Stimulated activated CD4-positive, alpha-beta T cell treated with anti-CD3 and anti-CD28 coated beads, Interleukin-12 subunit alpha, Interleukin-12 subunit beta, amount 100 ng/mL, for 4 hours (primary cell): Measurements from ENCODE around the gene DPF1.

Experiments used
- DNase-seq: peaks from one replicate; pipeline ENCODE4 v3.0.0-alpha.2; 2020

DPF1 gene

GRCh38 chr19:38218204-38218603, 5.8 kb downstream of the DPF1 start:
- no peak for DNase-seq

DNA sequence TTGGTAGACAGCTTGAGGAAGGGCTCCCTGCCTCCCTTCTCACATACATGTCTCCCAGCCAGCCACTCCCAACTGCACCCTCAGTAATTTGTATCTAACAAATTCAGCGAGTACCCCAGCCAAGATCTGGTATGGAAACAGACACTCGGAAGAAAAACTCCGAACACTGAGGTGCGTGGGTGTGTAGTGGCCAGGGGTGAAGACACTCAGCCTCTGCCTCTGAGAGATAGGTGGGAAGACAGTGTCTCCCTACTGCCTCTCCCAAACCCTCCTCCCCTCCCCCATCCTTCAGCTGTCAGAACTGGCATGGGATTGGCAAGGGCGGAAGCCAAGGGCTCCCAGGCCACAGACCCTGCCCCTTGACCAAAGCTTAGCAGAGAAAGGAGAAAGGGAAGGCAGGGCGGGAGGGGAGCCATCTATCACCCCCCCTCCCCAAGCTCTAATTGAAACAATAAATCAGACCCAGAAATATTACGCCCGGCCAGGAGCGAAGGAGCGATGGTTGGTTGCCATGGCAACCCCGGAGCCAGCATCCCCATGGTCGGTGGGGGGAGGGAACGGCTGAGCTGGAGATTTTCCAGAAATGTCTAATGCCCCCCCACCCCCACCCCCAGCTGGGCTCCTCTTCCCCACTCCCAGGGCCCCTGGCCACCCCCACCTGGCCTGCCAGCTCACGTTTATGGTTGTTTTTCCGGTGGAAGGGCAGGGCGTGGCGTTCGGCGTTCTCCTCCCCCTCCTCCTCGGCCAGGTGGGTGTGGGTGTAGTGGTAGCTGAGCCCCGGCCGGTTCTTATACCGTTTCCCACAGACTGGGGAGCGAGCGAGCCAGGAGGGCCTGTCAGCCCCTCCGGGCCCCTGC, 7.0 kb downstream of the DPF1 start:
- no peak for DNase-seq

DNA sequence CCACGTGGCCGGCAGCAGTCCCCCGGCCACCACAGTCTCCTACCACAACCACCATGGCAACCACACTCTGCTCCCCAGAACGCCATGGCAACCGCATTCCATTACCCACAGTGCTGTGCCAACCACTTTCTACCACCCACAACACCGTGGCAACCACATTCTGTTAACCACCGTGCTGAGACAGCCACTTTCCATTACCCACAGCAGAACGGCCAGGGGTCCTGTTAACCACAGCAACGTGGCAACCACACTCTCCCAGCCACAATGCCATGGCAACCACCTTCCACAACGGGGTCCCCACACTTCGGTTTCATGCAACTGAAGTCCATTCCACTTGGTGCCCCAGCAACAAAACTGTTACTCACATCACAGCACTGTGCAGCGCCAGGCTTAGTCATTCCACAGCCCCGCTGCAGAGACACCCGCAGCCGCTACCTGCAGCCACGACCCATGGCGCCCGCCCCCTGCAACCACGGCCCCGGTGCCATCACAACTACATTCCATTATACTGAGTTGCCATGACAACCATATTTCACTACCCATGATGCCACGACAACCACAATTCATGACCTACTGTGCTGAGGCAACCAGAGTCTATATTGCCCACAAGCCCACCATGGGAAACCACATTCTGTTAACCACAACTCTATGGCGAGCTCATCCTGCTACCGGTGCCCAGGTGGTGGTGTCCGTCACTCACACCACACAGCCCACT, 10.0 kb downstream of the DPF1 start:
- DNase-seq = peak; percentile 33

GRCh38 chr19:38213469-38213868, 10.6 kb downstream of the DPF1 start:
- DNase-seq = no peak

- DNase-seq = no peak
These were observed 12.3 kb downstream of the DPF1 start for GRCh38 chr19:38211766-38212165.

GRCh38 chr19:38211151-38211591, 12.9 kb downstream of the DPF1 start:
- no peak for DNase-seq

- no peak for DNase-seq
These were observed 13.5 kb downstream of the DPF1 start for GRCh38 chr19:38210458-38210987.

- DNase-seq = no peak
These were observed 14.2 kb downstream of the DPF1 start for GRCh38 chr19:38209671-38210457.

DNA sequence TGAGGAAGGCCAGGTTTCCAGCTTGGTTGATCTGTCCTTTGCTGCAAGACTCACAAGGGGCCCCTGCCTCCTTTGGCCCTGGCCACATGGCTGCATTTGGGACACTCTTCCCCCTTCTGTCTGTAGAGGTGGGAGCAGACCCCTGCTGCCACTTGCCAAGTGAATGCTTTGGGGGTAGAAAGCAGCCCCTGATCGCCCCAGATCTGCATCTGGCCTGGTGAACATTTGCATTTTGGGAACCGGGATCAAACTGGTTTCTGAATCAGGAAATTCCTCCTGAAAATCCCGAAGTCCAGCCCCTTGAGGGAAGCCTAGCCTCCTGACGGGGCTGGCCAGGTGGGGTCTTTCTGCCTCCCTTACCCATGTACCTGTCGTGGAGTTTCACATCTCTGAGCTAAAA, 14.9 kb downstream of the DPF1 start:
- no peak for DNase-seq

- DNase-seq = no peak
These were observed 15.5 kb downstream of the DPF1 start for GRCh38 chr19:38208571-38208970.

GRCh38 chr19:38207543-38207942, 16.5 kb downstream of the DPF1 start:
- no peak for DNase-seq

- DNase-seq = no peak
These were observed 17.1 kb downstream of the DPF1 start for GRCh38 chr19:38206928-38207327.

- DNase-seq = no peak
These were observed 17.8 kb downstream of the DPF1 start for GRCh38 chr19:38206006-38206745.

DNA sequence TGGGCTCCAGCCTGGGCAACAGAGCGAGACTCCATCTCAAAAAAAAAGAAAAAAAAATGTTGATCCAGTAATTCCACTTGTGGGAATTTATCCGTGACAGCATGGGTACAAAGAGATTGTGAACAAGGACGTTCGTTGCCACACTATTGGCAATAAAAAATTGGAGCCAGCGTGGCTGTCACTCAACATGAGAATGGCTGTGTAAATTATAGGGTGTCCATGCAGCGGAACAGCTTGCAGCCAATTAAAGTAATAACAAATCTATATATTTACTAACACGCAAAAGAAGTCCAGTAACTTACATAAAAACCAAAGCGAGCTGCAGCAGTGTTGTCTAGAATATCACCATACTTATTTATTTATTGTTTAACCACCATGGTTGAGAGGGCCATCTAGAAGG, 19.3 kb downstream of the DPF1 start:
- DNase-seq = no peak

DNA sequence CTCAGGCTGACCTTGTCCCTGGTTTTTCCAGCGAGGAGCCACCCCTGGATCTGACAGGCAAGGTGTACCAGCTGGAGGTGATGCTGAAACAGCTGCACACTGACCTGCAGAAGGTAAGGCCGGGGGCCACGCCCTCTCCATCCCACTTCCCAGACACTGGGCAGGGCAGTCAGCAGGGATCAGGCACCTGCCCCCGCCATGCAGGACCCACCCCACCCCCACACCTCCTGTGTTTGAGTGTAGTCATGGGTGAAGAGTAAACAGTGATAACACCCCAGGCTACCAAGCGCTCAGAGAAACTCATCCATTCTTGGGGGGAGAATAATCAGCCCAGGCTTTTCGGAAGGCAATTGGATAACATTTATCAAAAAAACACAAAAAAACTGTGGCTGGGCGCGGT, 19.9 kb downstream of the DPF1 start:
- no peak for DNase-seq

GRCh38 chr19:38203197-38203596, 20.8 kb downstream of the DPF1 start:
- no peak for DNase-seq

- no peak for DNase-seq
These were observed 21.5 kb downstream of the DPF1 start for GRCh38 chr19:38202504-38202903.

DNA sequence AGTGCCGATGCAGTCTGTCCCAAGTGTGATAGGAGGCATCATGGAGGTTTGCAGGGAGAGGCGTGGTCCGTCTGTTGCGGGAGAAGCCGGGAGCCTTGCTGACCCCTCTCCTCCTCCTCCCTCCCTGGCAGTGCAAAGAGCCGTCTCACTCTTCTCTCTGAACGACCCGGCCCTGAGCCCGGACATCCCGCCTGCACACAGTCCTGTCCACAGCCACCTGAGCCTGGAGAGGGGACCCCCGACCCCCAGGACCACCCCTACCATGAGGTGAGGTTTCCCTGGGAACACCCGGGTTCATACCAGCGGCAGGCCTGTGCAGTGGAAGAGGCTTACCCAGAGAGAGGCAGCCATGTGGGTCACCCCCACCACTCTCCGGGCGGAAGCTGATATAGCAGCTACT, 22.3 kb downstream of the DPF1 start:
- DNase-seq = no peak

DNA sequence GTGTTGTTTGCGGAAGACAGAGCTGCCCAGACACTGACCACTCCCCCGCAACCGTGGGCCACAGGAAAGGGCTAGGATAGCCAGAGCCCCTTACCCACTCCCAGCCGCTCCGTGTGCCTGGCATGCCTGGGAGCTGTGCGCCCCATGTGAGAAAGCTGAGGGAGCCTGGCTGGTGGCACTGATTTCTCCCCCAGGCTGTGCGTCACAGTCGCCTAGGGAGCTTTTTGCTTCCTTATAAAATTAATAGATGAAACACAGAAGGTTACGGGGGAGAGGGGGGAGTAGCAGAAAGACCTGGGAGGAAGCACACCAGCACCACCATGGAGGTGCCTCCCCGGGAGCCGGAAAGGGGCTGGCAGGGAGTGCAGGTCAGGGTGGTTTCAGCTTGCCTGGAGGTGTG, 24.7 kb downstream of the DPF1 start:
- no peak for DNase-seq

DNA sequence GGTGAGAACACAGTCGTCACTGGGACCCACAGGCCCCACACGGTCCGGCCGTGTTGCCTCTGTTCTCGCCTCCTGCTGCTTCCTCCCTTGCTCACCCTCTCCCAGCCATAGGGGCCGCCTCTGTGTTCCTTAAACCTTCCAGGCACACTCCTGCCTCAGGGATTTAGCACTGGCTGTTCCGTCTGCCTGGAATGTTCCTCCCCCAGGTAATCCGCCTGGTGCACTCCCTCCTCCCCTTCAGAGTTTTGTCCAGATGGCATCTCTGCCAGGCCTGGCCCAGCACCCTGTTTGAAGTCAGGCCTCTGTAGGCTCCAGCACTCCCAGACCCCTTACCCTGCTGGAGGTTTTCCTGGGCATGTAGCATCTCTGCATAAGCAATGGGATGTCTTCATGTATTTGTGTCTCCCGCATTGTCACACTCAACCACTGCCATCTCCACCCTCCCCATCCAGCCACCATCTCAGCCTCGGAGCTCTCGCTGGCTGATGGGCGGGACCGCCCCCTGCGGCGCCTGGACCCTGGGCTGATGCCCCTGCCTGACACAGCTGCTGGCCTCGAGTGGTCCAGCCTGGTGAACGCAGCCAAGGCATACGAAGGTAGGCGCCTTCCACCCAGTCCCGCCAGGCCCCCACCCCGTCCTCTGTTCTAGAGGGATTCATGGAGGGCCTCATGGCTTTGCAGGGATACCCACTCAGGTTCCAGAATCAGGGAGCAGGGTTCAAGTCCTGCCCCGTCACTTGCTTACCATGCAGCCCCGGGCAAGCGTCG, 25.9 kb downstream of the DPF1 start:
- DNase-seq = no peak

DNA sequence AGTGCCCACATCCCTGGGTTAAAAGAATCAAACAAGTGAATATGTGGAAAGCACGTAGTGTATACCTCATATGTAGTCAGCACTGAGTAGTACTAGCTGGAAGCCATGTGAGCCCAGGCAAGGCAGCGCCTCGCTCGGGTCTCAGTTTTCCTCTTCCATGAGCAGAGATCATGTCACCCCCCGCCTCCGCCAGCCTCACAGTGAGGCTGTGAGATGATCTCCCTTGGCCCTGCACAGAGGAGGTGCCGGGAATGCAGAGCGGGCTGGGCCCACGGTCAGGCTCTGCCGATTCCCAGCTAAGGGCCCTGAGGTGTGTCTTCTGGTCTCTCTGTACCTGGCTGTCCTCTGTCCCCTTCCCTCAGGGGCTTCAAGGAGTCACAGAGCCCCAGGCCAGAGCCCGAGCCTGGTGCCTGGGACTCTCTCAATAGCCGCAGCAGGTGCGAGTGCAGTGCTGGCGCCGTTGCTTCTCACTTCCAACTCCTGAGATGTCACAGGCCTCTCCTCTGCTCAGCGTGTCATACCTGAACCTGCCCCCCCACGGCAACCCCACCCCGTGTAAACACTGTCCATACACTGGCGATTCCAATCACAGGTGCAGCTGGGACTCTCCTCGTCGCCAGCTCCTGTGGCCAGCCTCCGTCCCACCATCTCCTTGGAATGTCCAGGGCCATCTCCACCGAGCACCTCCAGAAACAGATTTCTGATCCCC, 26.9 kb downstream of the DPF1 start:
- no peak for DNase-seq
